Lower lobe of right lung (tissue), 2 donors: Measurements from ENCODE around the gene GUCD1. TPM values are rescaled to one million over a fixed set of nuclear protein-coding genes. Genes with fewer than 3 reads are reported as not detected.

ENCODE experiments used
- ATAC-seq, 2 donors: fragments of 200-7000 bp; cut with Tn5 transposase; one replicate each; pipeline ENCODE4 v1.9.1; 2020 to 2022; ENCODE audit warnings: mild to moderate bottlenecking in 2 of 2, moderate library complexity in 2 of 2
- DNase-seq: peaks from one replicate; pipeline ENCODE4 v3.0.0-alpha.2; 2020
- H3K27ac ChIP-seq: fragments of 200-600 bp; one replicate; pipeline ENCODE4 v1.8.0; 2022
- H3K27me3 ChIP-seq: fragments of 200-600 bp; one replicate; pipeline ENCODE4 v1.8.0; 2022; ENCODE audit warnings: low read depth
- H3K36me3 ChIP-seq: fragments of 200-600 bp; one replicate; pipeline ENCODE4 v1.8.0; 2022; ENCODE audit warnings: mild to moderate bottlenecking
- H3K4me1 ChIP-seq: fragments of 200-600 bp; one replicate; pipeline ENCODE4 v1.8.0; 2022
- H3K4me3 ChIP-seq: fragments of 200-600 bp; one replicate; pipeline ENCODE4 v1.8.0; 2022; ENCODE audit warnings: mild to moderate bottlenecking
- H3K9me3 ChIP-seq: fragments of 200-600 bp; one replicate; pipeline ENCODE4 v1.8.0; 2022
- CTCF ChIP-seq: fragments of 200-600 bp; IDR thresholded peaks from one replicate; pipeline ENCODE4 v1.8.0; 2022; ENCODE audit warnings: antibody characterized with exemption, mild to moderate bottlenecking
- intact Hi-C: fragments of 100-400 bp; cut with DNase I; formaldehyde crosslinking; loops from one replicate; pipeline ENCODE4 v1.11.0; 2022
- total RNA-seq: library from RNA; stranded (reverse); fragmentation: NEBNext Ultra II Directional; extraction: Animal tissue kit (Norgen Biotek cat#: 25700); gene quantifications from one replicate; pipeline ENCODE4 v1.2.1, GENCODE V29; 2021
- donor health status: DM: no; HTN: yes; CAD: no; lungs with severe emphysema.

GUCD1 gene
- total RNA-seq, 1 donor from 2014 or later, result 120 TPM

DNA sequence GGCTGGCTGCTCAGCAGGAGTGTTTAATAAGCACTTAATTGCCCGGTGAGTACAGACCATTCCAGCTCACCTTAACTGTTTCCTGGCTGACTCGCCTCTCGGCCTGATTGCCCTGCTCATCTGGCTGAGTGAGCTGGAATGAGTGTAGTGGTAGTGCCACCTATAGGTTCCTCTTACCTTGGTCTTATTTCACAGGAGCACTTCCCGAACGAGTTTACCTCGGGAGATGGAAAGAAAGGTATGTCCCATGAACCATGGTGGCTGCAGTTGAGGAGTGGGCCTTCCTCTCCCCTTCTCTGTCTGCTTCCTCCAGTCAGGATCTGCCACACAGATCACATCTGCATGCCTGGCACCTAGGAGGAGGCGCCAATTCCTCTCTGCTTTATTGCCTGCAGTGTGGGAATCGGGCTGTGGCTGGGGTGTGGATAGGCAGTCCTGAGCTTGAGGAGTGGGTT is 33.1 kb downstream of the GUCD1 start:
- DNase-seq, result peak; percentile 76
- H3K4me3 ChIP-seq, result no peak overlapping the region
- TF ChIP-seq CTCF, result peak; percentile 55
- H3K4me1 ChIP-seq, result peaks cover 25% of the 10 kb centered on the region
- peak overlapping the region; percentile 49 for H3K27ac ChIP-seq
- intact Hi-C loops, result no loop called here
- H3K9me3 ChIP-seq, result no peaks in the 10 kb centered on the region
- peak; percentile 93 to 95 for ATAC-seq
- no peaks in the 10 kb centered on the region for H3K36me3 ChIP-seq
- H3K27me3 ChIP-seq, result no peaks in the 10 kb centered on the region

DNA sequence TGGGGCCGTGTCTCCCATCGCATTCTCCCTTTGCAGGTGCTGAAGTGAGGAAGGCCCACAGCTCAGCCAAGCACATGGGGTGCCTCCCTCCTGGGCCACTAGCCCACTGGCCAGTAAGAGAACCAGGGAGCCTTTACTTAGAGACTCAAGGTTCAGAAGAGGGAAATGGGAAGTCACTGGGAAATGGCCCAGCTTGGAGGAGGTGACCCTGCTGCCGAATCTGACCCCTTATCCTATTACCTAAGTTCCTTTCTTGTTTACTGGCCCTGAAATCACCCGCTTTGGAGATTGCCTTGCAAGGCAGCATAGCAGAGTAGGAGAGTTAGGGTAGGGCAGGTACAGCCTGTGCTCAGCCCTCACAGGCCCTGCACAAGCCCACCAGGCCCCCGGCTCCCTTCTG is 35.4 kb downstream of the GUCD1 start:
- no peaks in the 10 kb centered on the region for H3K9me3 ChIP-seq
- no peak for TF ChIP-seq CTCF
- H3K4me1 ChIP-seq, result peaks cover 20% of the 10 kb centered on the region
- DNase-seq, result no peak
- intact Hi-C loops, result no loop called here
- H3K36me3 ChIP-seq, result no peaks in the 10 kb centered on the region
- no peak for ATAC-seq
- no peak overlapping the region for H3K27ac ChIP-seq
- H3K4me3 ChIP-seq, result no peak overlapping the region
- H3K27me3 ChIP-seq, result no peaks in the 10 kb centered on the region

GRCh38 chr22:24518771-24519485 is 36.0 kb downstream of the GUCD1 start:
- intact Hi-C loops, result no loop called here
- H3K36me3 ChIP-seq, result no peaks in the 10 kb centered on the region
- peaks cover 20% of the 10 kb centered on the region for H3K4me1 ChIP-seq

GRCh38 chr22:24518228-24518627 is 36.7 kb downstream of the GUCD1 start:
- no peaks in the 10 kb centered on the region for H3K27me3 ChIP-seq
- DNase-seq (no peak), ATAC-seq (no peak)
- no peak for TF ChIP-seq CTCF
- H3K9me3 ChIP-seq, result no peaks in the 10 kb centered on the region
- H3K4me3 ChIP-seq, result no peak overlapping the region
- H3K36me3 ChIP-seq, result no peaks in the 10 kb centered on the region
- intact Hi-C loops, result no loop called here
- no peak overlapping the region for H3K27ac ChIP-seq
- H3K4me1 ChIP-seq, result peaks cover 20% of the 10 kb centered on the region

More at GRCh38 chr22:24518771-24519485, 36.0 kb downstream of the GUCD1 start:
- DNase-seq, result no peak
- H3K4me3 ChIP-seq, result no peak overlapping the region
- H3K9me3 ChIP-seq, result no peaks in the 10 kb centered on the region
- no peaks in the 10 kb centered on the region for H3K27me3 ChIP-seq
- TF ChIP-seq CTCF, result no peak
- no peak overlapping the region for H3K27ac ChIP-seq
- no peak for ATAC-seq

DNA sequence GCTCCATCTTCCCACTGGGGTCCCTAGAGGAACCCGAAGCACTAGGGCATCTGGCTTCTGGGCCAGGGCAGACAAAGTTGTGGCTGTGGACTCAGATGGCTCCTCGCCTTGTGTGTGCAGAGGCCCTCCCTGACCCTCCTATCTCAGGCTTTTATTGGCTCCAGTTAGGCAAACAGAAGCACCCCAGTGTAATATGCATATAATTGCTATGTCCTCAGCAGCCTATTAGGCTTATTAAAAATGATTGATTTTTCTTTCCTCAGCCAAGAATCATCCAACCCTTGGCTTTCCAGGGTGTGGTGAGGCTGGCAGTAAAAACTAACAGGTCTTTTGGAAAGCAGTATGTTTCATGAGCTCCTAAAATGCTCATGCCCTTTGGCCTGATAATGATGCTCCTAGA is 37.5 kb downstream of the GUCD1 start:
- intact Hi-C loops, result no loop called here
- no peak for TF ChIP-seq CTCF
- H3K9me3 ChIP-seq, result no peaks in the 10 kb centered on the region

More for the DNA sequence above, 37.5 kb downstream of the GUCD1 start:
- H3K27me3 ChIP-seq, result no peaks in the 10 kb centered on the region
- H3K4me1 ChIP-seq, result peaks cover 20% of the 10 kb centered on the region
- H3K36me3 ChIP-seq, result no peaks in the 10 kb centered on the region
- no peak overlapping the region for H3K27ac ChIP-seq
- no peak overlapping the region for H3K4me3 ChIP-seq
- DNase-seq (no peak), ATAC-seq (no peak)
